Germinal center (tissue), 1 donor: ENCODE data around the gene FYCO1.
A peak's percentile ranks its signal among the peaks of the same experiment; 100 is the strongest.
"Not testable (repeated sequence)": the region's sequence is repeated elsewhere in the genome, so short reads cannot be mapped to it uniquely, and the experiment has no call there.

Source experiments
- DNase-seq: peaks from one replicate; pipeline ENCODE4 v3.0.0; 2012; ENCODE audit warnings: mixed read lengths, low spot score

The FYCO1 gene

GRCh38 chr3:45995236-45996192, at the start of gene FYCO1:
FYCO1 (minus strand) TSS chr3:45995824; CDS start chr3:45984910, 10,914 bp downstream.
- DNase-seq, result peak; percentile 91

GRCh38 chr3:46038916-46039315, 43.3 kb upstream of the FYCO1 start:
- no peak for DNase-seq

GRCh38 chr3:46038071-46038470, 42.4 kb upstream of the FYCO1 start:
- not testable (repeated sequence) for DNase-seq

- DNase-seq, result no peak
Observed at GRCh38 chr3:46036191-46036590, 40.6 kb upstream of the FYCO1 start.

- DNase-seq, result no peak
Observed at GRCh38 chr3:46031747-46032146, 36.1 kb upstream of the FYCO1 start.

- no peak for DNase-seq
Observed at GRCh38 chr3:46031269-46031668, 35.6 kb upstream of the FYCO1 start.

GRCh38 chr3:46030626-46031025, 35.0 kb upstream of the FYCO1 start:
- no peak for DNase-seq

- peak; percentile 20 for DNase-seq
Observed at GRCh38 chr3:46029953-46030543, 34.4 kb upstream of the FYCO1 start.

GRCh38 chr3:46027736-46028397, 32.2 kb upstream of the FYCO1 start:
- DNase-seq, result no peak

- no peak for DNase-seq
Observed at GRCh38 chr3:46027021-46027705, 31.5 kb upstream of the FYCO1 start, which contains the start of gene XCR1. XCR1 (minus strand) TSS chr3:46027483; CDS start chr3:46021947, 5,536 bp downstream.

GRCh38 chr3:46025139-46025538, 29.5 kb upstream of the FYCO1 start:
- no peak for DNase-seq

GRCh38 chr3:46024131-46024530, 28.5 kb upstream of the FYCO1 start:
- no peak for DNase-seq

- no peak for DNase-seq
Observed at GRCh38 chr3:46022909-46023785, 27.5 kb upstream of the FYCO1 start.

GRCh38 chr3:46021516-46021915, 25.9 kb upstream of the FYCO1 start:
- DNase-seq, result no peak

GRCh38 chr3:46020766-46021510, 25.3 kb upstream of the FYCO1 start:
- no peak for DNase-seq

GRCh38 chr3:46019707-46020106, 24.1 kb upstream of the FYCO1 start:
- no peak for DNase-seq

GRCh38 chr3:46017720-46018119, 22.1 kb upstream of the FYCO1 start:
- no peak for DNase-seq

- DNase-seq, result no peak
Observed at GRCh38 chr3:46013316-46014094, 17.9 kb upstream of the FYCO1 start.

- no peak for DNase-seq
Observed at GRCh38 chr3:46012246-46012645, 16.6 kb upstream of the FYCO1 start.
